Epidermal melanocyte (primary cell): ENCODE results near the gene ZNF737.
"Not testable (repeated sequence)": the region's sequence is repeated elsewhere in the genome, so short reads cannot be mapped to it uniquely, and the experiment has no call there.

ENCODE experiments used
- DNase-seq: peaks from one replicate; pipeline ENCODE4 v3.0.0; 2011; ENCODE audit warnings: low spot score; ENCODE audit not compliant: insufficient read length

The ZNF737 gene

GRCh38 chr19:20565321-20566018, at the start of gene ZNF737:
Gene ZNF737, minus strand, starts transcription at chr19:20565781. Its CDS starts 141 bp downstream, at chr19:20565640.
- DNase-seq, result peak; percentile 91

DNA sequence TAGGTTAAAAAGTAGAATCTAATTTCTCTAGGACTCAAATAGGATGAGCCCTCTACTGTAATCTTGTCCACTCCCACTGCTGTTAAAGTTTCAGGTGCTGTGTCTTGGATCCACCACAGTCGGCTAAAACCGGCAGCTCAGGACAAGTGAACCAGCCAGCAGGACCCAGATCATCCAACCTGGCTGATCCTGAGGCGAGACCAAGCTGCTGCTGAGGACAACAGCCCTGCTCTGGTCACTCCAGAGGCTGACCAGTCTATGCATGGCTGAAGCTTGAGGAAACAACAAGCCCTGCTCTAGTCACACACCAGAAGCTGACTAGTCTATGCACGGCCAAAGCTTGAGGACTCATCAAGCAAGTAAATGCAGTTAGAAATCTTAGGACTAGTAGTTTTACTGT, 49.4 kb upstream of the ZNF737 start:
- not testable (repeated sequence) for DNase-seq

GRCh38 chr19:20612711-20613316, 47.2 kb upstream of the ZNF737 start:
- DNase-seq, result no peak

- DNase-seq, result no peak
These were observed 46.3 kb upstream of the ZNF737 start for GRCh38 chr19:20611866-20612265.

- no peak for DNase-seq
These were observed 42.4 kb upstream of the ZNF737 start for GRCh38 chr19:20607943-20608342.

- no peak for DNase-seq
These were observed 7.0 kb downstream of the ZNF737 start for GRCh38 chr19:20558571-20558970.

GRCh38 chr19:20558011-20558410, 7.6 kb downstream of the ZNF737 start:
- DNase-seq, result no peak

DNA sequence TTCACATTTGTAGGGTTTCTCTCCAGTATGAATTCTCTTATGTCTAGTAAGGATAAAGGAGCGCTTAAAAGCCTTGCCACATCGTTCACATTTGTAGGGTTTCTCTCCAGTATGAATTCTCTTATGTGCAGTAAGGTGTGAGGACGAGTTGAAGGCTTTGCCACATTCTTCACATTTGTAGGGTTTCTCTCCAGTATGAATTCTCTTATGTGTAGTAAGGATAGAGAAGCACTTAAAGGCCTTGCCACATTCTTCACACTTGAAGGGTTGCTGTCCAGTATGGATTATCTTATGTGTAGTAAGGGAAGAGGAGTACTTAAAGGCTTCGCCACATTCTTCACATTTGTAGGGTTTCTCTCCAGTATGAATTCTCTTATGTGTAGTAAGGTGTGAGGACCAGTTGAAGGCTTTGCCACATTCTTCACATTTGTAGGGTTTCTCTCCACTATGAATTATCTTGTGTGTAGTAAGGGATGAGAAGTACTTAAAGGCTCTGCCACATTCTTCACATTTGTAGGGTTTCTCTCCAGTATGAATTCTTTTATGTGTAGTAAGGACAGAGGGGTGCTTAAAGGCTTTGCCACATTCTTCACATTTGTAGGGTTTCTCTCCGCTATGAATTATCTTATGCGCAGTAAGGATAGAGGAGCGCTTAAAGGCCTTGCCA, 20.8 kb downstream of the ZNF737 start:
- not testable (repeated sequence) for DNase-seq

DNA sequence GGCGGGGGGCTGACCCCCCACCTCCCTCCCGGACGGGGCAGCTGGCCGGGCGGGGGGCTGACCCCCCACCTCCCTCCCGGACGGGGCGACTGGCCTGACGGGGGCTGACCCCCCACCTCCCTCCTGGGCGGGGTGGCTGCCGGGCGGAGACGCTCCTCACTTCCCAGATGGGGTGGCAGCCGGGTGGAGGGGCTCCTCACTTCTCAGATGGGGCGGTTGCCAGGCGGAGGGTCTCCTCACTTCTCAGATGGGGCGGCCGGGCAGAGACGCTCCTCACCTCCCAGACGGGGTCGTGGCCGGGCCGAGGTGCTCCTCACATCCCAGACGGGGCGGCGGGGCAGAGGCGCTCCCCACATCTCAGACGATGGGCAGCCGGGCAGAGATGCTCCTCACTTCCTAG, 35.3 kb downstream of the ZNF737 start:
- not testable (repeated sequence) for DNase-seq

GRCh38 chr19:20513189-20513904, 52.2 kb downstream of the ZNF737 start:
- no peak for DNase-seq

- DNase-seq, result no peak
These were observed 62.1 kb downstream of the ZNF737 start for GRCh38 chr19:20503476-20503875.
